ENCODE data around the gene RNF6. TPM values are rescaled to one million over a fixed set of nuclear protein-coding genes. Genes with fewer than 3 reads are reported as not detected.

Gene RNF6
- total RNA-seq, 1 donor from 2014 or later: 14.9 TPM

DNA sequence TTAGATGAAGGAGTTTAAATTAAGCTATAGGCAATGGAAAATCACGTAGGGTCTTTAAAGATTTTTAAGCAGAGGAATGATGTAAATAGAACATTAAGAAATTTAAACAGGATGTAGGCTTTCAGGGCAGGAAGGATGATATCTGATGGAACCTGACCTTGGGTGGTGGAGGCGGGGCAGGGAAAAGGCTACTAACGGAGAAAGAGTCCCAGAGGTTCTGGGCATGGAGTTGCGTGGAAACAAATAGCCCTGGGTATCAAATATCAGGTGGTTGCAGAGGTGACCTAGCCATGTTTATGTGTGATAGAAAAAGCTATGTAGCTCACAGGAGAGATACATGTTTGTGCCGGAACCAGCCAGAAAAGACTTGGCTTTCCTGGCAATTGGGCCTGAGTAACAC, 24.0 kb upstream of the RNF6 start:
- no peak overlapping the region for H3K27ac Mint-ChIP-seq (ENCODE audit: unreplicated experiment)
- peaks cover 3% of the 10 kb centered on the region for H3K9me3 Mint-ChIP-seq (ENCODE audit: unreplicated experiment)
- TF ChIP-seq, protein P1, sequence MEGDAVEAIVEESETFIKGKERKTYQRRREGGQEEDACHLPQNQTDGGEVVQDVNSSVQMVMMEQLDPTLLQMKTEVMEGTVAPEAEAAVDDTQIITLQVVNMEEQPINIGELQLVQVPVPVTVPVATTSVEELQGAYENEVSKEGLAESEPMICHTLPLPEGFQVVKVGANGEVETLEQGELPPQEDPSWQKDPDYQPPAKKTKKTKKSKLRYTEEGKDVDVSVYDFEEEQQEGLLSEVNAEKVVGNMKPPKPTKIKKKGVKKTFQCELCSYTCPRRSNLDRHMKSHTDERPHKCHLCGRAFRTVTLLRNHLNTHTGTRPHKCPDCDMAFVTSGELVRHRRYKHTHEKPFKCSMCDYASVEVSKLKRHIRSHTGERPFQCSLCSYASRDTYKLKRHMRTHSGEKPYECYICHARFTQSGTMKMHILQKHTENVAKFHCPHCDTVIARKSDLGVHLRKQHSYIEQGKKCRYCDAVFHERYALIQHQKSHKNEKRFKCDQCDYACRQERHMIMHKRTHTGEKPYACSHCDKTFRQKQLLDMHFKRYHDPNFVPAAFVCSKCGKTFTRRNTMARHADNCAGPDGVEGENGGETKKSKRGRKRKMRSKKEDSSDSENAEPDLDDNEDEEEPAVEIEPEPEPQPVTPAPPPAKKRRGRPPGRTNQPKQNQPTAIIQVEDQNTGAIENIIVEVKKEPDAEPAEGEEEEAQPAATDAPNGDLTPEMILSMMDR (IDR thresholded peaks at IDR 0.05; ENCODE audit: partially characterized antibody, unreplicated experiment): no peak
- H3K36me3 Mint-ChIP-seq (ENCODE audit: unreplicated experiment): peaks cover 6% of the 10 kb centered on the region
- no peak overlapping the region for H3K4me3 Mint-ChIP-seq (ENCODE audit: unreplicated experiment)
- no peak for DNase-seq
- H3K27me3 Mint-ChIP-seq (ENCODE audit: unreplicated experiment): no peaks in the 10 kb centered on the region
- H3K4me1 Mint-ChIP-seq (ENCODE audit: low read depth, unreplicated experiment): no peaks in the 10 kb centered on the region

DNA sequence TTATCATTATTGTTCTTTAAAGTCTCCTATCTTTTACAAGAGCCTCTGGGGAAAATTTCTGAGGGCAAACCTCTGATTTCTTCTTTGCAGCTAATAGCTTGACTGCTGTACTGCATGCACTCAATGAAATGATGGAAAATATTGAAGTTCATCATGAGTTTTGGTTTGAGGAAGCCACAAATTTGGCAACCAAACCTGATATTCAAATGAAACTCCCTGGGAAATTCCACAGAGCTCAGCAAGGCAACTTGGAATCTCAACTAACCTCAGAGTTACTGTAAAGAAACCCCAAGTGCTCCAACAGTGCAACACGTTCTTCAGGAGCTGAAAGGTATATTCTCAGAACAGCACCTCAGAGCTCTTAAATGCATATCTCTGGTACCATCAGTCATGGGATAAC, 14.2 kb upstream of the RNF6 start:
- TF ChIP-seq, protein P1 (IDR thresholded peaks at IDR 0.05; ENCODE audit: partially characterized antibody, unreplicated experiment): no peak
- Mint-ChIP-seq H3K4me3 (ENCODE audit: unreplicated experiment) (no peak overlapping the region), H3K4me1 (ENCODE audit: low read depth, unreplicated experiment) (no peaks in the 10 kb centered on the region), H3K27me3 (ENCODE audit: unreplicated experiment) (no peaks in the 10 kb centered on the region), H3K27ac (ENCODE audit: unreplicated experiment) (no peak overlapping the region), H3K36me3 (ENCODE audit: unreplicated experiment) (no peaks in the 10 kb centered on the region), H3K9me3 (ENCODE audit: unreplicated experiment) (no peaks in the 10 kb centered on the region)
- no peak for DNase-seq

DNA sequence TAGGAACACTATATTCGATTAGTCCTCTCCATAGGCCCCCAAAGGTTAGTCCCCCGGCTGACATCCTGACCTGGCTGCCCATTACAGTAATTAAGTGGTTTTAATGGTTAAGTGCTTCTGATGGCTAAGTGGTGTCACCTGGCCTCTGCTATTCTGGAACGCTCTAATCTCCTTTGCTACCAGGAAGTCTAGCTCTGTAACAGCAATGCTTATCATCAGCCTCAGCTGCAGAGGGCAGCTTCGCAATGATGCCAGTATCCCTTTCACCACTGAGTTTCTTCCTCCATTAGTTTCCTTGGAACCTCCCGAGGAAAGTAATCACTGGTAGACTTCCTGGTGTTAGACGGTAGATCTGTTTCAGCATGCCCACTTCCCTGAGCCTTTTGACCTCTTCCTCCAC, 8.6 kb upstream of the RNF6 start:
- Mint-ChIP-seq H3K9me3 (ENCODE audit: unreplicated experiment) (no peaks in the 10 kb centered on the region), H3K27ac (ENCODE audit: unreplicated experiment) (no peak overlapping the region), H3K4me3 (ENCODE audit: unreplicated experiment) (peak overlapping the region; percentile 12), H3K27me3 (ENCODE audit: unreplicated experiment) (peaks cover 8% of the 10 kb centered on the region), H3K36me3 (ENCODE audit: unreplicated experiment) (no peaks in the 10 kb centered on the region), H3K4me1 (ENCODE audit: low read depth, unreplicated experiment) (peaks cover 10% of the 10 kb centered on the region)
- no peak for DNase-seq
- TF ChIP-seq, protein P1 (IDR thresholded peaks at IDR 0.05; ENCODE audit: partially characterized antibody, unreplicated experiment): no peak

DNA sequence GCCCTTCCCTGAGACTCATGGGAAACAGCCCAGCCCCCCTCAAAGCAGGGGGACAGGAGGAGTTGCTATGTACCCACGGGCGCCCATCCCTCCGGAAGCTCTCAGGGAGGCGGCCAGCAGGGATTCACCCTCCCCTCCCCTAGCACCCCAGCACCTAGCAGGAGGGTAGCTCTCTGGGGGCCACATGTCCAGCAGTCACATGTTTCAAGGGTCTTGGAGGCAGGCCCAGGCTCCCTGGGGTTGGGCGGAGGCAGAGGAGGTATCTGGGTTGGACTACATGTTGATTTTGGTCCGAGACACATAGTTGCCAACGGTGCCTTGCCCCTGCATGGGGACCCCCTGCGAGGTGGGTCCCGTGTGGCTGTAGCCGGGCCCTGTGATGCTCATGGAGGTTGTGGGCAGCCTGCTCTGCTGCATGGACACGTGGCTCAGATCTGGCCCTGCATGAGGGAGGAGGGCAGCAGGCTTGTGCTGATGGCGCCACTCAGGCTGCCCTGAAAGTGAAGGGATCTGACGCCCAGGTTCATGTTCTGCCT, 7.0 kb upstream of the RNF6 start:
- no peak for DNase-seq
- Mint-ChIP-seq H3K36me3 (ENCODE audit: unreplicated experiment) (no peaks in the 10 kb centered on the region), H3K27ac (ENCODE audit: unreplicated experiment) (no peak overlapping the region), H3K9me3 (ENCODE audit: unreplicated experiment) (no peaks in the 10 kb centered on the region), H3K4me3 (ENCODE audit: unreplicated experiment) (no peak overlapping the region), H3K27me3 (ENCODE audit: unreplicated experiment) (peaks cover 8% of the 10 kb centered on the region), H3K4me1 (ENCODE audit: low read depth, unreplicated experiment) (peaks cover 13% of the 10 kb centered on the region)
- TF ChIP-seq, protein P1 (IDR thresholded peaks at IDR 0.05; ENCODE audit: partially characterized antibody, unreplicated experiment): no peak

DNA sequence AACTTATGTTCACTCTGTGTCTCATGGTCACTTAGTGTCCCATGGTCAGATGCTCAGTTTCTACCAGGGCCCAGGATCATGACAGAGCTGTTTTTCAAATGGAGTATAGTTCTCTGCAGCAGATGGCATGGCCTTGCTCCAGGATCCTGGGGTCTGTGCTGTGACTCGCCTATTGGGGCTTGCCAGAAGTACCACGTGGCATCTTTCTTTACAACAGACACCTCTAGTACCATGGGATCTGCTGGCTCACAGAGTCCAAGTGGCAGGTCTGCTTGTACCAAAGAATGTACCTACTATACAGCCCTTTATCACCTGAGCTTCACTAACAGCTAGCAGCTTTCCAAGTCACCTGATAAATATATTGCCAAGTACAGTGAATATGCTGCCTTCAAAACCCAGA, 6.0 kb upstream of the RNF6 start:
- Mint-ChIP-seq H3K4me3 (ENCODE audit: unreplicated experiment) (no peak overlapping the region), H3K9me3 (ENCODE audit: unreplicated experiment) (peaks cover 3% of the 10 kb centered on the region), H3K36me3 (ENCODE audit: unreplicated experiment) (no peaks in the 10 kb centered on the region), H3K4me1 (ENCODE audit: low read depth, unreplicated experiment) (peaks cover 13% of the 10 kb centered on the region), H3K27me3 (ENCODE audit: unreplicated experiment) (peaks cover 8% of the 10 kb centered on the region), H3K27ac (ENCODE audit: unreplicated experiment) (no peak overlapping the region)
- DNase-seq: no peak
- TF ChIP-seq, protein P1 (IDR thresholded peaks at IDR 0.05; ENCODE audit: partially characterized antibody, unreplicated experiment): no peak

Measured in glutamatergic neuron (in vitro differentiated cells).